NK-92 treated with Interleukin-12 subunit alpha and Interleukin-12 subunit beta, amount 100 ng/mL, for 24 hours (cell line): ENCODE measurements around the gene MBP.

Experiments
- DNase-seq: peaks from one replicate; lab custom pipeline; 2025; lab: John Stamatoyannopoulos, UW

Gene MBP

DNA sequence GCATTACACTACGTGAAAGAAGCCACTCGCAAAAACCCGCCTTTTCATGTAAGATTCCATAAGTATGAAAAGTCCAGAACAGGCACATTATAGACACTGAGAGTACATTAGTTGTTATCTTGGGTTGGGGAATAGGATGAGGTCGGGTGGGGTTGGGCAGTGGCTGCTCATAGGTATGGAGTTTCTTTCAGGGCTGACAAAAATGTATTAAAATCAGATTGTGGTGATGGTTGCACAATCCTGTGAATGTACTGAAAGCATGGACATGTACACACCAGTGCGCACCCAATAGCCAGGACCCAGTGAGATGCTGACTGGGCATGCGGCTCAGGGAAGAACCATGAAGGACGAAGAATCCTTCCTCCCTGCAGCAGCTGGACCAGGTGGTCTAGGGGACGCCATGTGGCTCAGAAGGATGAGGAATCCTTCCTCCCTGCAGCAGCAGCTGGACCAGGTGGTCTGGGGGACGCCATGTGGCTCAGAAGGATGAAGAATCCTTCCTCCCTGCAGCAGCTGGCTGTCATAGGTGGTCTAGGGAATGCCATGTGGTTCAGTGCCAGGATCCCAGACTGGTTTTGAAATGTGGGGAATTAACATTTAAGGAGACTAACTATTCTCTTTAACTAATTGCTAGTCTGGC, 50.1 kb downstream of the MBP start:
- no peak for DNase-seq

DNA sequence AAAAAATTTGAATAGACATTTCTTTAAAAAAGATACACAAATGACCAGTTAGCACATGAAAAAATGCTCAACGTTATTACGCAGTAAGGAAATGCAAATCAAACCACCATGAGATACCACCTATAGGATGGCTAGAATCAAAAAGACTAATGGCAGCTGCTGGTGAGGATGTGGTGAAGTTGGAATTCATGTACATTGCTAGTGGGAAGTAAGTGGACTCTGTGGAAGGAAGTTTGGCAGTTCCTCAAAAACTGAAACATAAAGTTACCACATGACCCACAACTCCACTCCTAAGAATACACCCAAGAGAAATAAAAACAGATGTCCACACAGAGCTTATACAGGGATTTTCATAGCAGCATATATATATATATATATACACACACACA, 51.2 kb downstream of the MBP start:
- no peak for DNase-seq

DNA sequence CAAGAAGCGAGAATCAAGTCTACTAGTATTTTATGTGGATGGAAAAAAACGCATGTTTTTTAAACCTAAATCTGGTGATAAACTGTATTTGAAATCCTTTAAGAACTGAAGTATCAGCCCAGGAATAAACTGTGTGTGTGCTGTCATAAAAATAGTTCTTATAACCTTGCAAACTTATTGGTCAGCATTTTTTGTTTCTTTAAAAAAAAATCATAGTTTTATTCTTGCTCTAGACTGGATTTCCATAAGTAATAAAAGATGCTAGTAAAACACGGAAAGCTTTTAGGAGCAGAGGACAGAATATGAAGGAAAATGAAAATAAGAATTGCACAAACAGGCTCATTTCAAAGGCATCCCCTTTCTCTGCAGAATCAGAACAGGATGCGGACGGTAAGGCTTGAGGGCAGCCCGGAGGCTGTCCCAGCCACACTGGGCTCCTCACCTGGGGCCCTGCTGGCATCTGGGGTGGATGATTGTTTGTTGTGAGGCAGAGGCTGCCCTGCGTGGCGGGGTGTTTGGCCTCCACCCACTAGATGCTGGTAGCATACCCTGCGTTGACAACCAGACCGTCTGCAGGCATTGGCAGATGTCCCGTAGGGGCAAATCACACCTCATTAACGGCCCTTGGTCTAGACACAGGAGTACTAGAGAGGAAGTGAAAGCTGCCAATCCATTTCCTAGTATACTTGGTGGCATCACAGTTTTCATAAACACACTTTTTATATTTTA, 52.5 kb downstream of the MBP start:
- DNase-seq = no peak

DNA sequence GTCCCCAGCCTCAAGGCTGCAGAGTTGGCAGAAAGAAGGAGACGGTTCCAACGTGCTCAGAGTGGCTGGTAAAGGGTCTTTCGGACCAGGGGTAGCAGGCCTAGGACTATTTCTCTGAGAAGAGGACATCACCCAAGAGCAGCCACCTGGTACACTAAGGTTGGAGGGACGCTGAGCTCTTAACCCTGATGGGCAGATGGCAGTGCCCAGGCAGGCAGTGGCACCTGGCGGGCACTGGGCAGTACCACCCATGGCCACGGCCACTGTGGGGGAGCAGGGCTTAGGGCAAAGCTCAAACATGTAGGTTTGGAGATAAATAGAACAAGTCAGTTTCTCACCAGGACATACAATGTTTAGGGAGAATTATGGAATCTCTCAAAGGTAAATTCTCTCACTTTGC, 53.5 kb downstream of the MBP start:
- no peak for DNase-seq

DNA sequence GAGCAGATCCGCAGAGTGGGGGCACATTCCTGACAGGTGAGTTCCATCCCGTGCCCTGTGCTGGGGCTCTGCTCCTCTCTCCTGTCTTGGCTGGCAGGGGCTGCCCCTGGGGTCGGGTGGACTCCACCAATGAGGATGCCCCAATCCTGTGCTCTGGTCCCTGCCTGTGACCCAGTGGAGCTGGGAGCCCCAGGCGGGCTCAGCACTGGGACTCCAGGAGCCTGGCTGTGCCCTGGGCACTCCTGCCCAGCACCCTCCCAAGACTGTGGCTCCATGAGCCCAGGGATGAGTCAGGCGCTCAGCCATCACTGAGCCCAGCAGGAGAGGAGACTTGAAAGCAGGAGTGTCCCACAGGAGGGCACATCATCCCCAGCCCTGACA, 53.9 kb downstream of the MBP start:
- no peak for DNase-seq

DNA sequence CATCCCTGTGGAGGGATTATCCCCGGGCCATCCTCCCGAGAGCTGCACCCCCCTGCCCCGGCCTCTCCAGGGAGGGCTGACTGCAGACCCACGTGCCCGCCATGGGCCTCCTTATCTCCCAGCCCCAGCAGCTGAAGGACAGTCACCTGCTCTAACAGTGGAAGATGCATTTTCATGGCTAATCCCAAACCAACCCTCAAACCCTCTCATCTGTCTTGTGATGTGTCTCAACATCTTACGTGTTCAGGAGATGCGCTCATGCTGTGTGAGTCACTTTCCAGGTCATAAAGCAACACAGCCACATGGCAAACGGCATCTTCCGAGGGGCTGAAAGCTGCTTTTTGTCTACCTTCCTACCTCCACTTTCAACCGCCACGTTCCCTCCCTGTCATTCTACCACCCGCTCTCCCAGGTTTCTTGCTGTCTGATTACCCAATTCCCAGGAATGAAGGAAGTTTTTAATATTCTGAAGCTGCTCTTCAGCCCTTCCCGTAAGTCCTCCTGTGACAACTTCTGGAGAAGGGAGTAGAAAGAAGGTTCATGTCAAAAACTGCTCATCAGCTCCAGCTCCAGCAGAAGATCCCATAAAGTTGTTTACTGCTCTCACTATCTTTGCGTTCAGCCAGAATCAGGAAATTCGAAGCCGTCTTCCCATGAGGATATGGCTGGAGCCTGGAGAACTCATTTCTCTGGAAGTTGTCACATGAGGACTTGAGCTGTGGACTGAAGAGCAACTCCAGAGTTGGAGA, 54.5 kb downstream of the MBP start:
- no peak for DNase-seq

DNA sequence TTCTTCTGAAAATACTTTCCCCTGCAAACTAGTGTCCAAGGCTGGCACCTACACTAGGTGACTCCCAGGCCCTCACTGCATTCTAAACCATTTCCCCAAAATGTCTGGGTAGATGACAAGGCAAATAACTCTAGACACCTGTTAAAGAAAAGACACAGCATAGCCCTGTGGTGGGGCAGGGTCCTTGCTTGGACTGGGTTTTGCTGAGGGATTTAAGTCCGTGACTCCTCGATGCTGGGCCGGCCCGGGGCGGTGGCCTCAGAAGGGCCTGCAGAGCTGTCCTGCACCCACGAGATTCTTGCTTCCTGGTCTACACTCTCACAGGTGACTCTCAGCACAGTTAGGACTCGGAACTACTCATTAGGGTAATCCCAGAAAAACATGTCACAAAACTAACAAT, 55.2 kb downstream of the MBP start:
- no peak for DNase-seq

DNA sequence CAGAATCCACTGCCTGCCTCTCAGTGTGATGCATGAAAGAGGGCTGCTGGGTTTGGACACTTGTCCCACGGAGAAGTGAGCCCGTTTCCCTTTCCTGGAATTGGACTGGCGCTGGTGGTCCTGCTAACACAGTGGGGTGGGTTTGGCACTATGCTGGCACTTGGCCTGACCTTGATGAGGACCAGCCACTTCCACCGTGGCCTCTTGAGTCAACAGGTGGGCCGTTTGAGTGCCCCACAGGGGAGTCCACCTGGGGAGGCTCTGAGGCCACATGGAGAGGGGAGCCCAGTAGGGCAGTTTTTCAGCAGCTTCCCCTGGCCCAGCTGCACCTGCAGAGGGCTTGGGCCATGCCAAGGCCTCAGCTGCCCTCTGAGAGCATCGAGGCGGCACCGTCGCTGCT, 56.5 kb downstream of the MBP start:
- no peak for DNase-seq

DNA sequence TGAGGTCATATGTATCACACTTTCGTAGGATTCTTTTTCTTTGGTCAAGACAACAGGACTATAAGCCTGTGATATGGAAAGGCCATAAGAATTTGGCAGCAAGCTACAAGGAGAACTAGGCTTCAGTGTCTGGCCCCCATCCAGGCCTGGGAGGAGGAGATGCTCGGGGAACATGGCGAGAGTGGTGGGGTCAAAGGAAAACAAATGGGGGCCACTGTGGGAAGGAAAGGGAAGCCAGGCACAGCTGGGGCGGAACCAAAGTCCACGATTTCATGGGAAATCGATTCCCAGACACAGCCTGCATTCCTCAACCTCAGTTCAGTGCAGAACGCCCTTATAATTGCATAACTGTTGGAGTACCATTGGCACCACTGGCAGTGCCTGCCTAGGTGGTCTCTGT, 58.2 kb downstream of the MBP start:
- no peak for DNase-seq

DNA sequence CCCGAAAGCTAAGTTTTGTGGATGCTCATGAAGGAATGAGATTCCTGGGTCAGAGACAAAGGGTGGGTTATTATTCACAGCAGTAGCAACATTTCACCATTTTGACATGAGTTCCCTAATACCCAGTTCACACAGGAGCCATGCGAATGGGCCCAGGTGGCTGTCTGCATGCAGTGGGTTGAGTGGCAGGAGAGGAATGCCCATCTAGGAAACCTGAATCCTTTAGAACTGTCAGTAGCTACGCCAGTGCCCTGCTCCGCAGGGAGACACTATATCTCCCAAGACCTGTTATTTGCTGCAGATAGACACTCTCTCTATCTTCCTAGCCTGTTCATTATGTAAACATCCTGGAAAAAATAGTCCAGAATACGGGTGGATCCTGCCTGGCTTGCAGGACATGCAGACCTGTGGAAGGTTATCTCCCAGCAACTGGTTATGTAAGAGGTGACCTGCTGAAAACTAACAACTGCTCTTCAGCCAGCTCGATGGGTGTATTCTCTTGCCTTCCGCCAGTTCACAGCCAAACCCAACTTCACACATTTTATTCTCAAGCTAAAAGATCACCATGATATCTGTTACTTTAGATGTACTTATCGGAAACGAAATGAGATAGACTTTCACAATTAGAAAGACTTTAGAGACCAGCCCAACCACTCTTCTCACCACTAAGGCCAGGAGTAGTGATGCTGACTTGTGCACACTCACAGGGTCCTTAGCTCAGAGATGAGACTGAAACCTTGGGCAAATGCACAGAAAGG, 59.1 kb downstream of the MBP start:
- no peak for DNase-seq

DNA sequence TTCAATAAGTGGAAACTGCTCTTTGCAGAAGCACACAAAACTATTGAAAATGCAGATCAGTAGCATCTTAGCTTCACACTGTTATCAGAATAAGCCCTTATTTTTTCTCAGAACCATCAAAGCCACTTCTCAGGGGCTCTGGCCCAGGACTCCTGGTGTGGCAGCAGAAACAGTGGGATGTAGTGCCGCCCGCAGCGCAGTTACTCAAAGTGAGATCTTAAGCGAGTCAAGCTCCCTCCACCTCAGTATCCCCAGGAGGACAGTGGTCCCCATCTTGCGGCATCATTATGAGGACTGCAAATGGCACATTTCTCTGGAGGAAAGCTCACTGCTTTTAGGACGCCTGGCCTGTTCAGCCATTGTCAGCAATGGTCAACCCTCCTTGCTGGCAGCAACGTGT, 60.0 kb downstream of the MBP start:
- DNase-seq = no peak

DNA sequence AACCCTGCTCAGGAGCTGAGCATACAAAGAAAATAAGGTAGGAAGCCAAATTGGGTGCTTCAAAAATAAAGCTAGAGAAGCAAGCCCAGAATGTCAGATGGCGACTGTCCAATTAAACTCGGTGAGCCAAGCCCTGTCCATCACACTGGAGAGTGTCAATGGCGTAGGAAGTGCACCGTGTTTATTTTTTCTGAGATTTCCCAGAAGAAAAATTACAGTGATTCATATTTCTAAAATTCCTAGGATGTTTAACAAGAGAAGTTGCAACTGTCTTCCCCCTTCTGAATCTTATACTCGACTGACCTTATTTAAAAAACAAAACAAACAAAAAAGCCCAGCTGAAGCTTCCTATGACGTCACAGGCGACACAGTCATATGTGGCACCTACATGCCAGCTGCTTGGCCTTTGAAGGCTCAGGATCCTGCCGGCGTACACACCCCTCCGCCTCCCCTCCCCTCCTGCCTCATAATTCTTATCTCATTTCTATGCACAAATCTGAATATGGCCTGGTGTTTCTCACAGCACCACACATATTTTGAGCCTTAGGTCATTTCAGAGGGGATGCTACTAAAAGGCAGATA, 60.8 kb downstream of the MBP start:
- DNase-seq = no peak

DNA sequence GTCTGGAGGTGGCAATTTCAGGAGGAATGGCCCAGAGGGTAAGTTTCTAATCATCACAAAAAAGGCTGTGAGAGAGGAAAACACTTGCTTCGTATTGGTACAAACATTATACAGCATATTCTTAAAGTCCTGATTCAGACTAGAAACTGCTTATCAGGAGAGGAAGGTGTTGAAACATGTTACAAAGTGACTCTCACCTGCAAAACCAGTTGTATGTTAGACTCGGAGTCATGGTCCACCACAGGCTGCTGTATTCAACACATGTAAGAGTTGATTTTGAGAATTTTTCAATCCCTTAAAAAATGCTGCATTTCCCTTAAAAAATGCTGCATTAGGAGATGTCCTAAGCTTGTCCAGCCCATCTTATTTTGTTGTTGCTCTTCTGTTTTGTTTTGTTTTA, 61.5 kb downstream of the MBP start:
- DNase-seq = no peak

DNA sequence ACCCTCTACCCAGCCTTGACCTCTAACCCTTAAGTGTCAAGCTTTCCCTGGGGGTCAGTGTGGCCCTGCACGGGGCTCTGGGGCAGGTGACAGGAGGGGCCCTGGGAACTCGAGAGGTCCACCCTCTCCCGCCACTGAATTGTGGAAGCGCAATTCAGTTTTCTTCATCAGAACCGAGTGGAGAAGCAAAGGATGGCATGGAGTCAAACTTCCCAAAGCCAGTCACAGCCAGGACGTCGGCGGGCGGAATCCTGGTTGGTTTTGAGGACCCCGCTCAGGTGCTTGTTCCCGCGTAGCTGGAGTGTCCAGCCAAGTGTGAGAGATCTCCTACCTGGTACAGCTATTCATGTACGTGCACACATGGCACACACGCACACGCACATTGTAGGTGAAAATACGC, 62.0 kb downstream of the MBP start:
- DNase-seq = no peak

DNA sequence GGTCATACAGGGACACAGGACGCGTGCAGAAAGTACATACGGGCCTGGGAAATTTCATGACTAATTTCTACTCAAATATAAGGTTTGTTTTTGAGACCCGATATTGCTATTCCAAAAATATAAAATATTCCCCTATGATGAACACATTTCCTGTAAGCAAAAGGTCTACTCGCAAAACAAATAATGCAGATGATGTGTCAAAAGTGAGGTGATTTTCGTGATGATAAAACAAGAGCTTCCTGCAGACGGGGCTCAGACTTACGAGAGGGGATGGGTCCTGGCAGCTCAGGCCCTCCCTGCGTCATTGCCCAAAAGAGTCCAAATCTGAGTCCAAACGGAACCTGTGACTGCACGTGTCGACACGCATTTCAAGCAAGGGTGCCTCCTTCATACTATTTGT, 62.7 kb downstream of the MBP start:
- no peak for DNase-seq

DNA sequence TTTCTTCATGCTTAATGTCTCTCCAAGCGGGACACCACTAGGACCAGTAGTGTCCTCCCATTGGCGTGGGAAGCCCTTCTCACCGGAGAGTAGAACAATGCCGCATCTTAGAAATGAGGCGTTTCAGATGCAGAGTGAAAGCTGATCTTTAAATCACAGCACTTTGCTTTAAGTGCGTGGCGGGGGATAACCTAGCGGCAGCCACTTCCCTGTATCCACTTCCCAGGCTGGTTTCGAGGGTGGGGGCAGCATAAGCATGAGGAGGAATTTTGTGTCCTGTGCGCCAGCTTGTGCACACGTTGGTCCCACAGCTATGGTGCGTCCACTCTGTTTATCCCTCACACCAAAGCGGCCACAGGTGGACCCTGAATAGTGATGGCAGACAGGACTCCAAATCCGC, 63.1 kb downstream of the MBP start:
- no peak for DNase-seq

DNA sequence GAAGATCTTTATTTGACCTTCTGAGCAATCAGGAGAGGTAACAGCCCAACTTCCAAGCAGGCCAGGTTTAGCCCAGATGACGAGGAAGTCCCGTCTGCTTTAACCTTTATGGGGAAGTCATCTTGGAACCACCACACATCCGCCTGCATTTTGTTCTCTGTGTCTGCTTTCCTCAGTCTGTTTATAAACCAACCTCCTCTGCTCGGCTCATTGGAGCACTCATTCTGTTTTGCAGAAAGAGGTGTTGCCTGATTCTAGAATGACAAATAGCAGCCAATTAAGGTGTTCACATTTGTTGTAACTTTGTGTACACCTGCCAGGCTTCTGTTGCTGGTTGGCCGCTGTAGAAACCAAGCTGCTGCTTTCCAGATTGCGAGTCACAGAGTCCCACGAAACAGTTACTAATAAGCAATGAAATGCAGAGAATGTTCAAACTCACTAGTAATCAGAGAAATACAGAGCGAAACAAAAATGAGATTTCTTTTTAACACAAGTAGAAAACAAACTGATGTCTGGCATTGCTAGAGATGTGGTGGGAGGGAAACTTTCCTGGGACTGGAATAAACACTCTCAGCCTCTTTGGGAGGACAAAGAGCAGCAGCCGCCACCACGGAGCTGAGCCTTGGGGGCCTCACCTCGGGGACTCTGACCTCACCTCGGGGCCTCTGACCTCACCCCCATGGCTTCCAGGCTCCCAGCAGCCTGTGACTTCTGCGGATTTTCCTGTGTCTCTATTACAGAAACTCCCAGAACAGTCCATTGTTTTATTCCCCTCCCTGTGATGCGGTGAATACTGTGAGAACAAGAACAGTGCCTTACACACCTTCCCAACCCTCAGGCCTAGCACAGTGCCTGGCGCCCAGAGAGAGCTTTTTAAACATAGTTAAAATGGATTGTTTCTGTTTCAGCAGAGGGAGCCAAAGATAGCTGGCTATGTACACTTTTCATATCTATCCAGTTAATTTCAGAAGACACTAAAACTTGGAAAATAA, 64.0 kb downstream of the MBP start:
- no peak for DNase-seq

DNA sequence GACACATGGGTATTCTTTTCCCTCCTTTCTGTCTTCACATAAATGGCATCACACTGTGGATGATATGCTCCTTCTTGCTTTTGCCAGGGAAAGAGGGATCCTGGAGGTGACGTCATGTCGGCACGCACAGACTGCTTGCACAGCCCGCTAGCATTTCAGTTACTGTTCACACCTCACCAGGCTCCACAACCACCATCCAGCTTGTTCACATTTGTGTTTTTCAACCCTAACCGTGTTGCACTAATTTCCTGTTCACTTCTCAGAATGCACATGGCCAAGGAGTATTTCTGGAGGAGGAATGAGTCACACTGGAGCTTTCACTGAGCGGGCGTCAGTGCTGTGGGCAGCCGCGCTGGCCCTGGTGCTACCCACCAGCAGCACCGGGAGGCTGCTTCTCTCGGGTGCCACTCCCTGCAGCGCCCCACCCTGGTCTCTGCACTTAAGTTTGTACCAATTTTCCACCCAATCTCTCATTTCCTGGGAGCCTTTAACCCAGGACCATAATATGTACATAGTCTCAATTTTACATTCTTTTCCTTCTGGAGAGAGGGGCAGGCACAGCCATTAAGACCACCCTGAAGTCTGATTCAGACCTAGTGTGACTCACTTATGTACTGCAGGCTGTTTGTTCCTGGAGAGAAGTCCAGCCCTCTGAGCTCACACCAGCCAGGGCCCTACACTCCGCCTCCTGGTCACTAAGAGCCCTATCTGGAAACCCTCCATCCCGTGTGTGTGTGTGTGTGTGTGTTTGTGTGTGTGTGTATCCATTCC, 65.1 kb downstream of the MBP start:
- peak; percentile 73 for DNase-seq

DNA sequence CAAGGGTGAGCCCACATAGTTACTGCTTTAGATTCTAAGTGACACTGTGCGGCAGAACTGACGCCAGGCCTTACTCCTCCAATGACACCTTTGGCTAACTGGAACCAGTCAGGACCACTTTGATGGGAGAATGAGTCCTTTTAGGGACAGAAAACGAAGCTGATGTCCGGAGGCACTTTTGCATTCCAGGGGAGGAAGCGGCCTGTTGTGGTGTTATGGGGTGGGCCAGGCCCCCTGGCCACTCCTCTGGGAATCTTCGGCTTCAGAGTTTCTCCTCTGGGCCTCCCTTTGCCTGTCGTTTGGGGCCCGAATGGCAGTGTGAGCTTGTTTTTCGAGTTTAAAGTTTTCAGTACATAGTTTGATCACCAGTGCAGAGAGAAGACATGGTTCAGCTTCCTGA, 65.9 kb downstream of the MBP start:
- no peak for DNase-seq

DNA sequence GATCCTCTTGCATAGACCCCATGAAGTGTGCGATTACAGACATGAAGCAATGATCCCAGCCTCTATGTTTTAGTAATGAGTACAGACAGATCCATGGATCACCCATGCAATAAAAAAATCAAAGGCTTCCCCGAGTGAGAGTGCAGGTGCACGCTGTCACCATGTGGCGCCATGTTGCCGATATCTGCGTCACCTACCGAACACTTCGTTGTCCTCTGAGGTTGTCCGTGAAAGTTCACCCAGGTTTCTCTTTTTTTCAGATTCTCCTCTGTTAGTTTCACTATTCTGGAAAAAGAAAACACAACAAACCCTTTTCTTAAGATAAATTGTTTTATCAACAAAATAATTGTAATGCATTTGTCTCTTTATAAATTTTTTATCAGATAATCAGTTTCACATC, 66.5 kb downstream of the MBP start:
- no peak for DNase-seq
